Stimulated activated CD8-positive, alpha-beta memory T cell treated with anti-CD3 and anti-CD28 coated beads, Interleukin-7, amount 100 ng/mL, for 24 hours (primary cell): ENCODE results near the gene CAPNS2.

Source experiments
- DNase-seq: peaks from one replicate; pipeline ENCODE4 v3.0.0-alpha.2; 2020; ENCODE audit warnings: low read depth

CAPNS2 gene

DNA sequence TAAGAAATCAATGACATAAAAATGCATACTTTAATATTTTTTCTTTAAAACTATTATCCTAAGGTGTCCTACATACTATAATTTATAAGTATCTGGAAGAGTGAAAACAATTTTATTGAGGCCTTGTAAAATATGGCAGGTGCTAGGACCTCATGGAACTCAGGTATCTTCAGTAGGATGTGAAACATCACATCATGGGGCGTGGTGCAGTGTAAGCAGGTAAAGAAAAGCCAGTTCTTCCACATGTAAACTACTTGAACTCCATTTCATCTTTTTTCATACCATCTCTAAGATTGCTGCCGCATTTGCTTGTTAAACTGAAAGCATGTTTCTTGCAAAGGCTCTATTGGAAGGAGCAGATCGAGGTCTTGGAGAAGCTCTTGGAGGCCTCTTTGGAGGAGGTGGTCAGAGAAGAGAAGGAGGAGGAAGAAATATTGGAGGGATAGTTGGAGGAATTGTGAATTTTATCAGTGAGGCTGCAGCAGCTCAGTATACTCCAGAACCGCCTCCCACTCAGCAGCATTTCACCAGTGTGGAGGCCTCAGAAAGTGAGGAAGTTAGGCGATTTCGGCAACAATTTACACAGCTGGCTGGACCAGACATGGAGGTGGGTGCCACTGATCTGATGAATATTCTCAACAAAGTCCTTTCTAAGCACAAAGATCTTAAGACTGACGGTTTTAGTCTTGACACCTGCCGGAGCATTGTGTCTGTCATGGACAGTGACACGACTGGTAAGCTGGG, at the start of gene CAPNS2:
Gene CAPNS2 (plus strand): TSS at position 253 of the 744 bp plus-strand sequence. CDS start 73 bp downstream, at position 326.
- DNase-seq: no peak

DNA sequence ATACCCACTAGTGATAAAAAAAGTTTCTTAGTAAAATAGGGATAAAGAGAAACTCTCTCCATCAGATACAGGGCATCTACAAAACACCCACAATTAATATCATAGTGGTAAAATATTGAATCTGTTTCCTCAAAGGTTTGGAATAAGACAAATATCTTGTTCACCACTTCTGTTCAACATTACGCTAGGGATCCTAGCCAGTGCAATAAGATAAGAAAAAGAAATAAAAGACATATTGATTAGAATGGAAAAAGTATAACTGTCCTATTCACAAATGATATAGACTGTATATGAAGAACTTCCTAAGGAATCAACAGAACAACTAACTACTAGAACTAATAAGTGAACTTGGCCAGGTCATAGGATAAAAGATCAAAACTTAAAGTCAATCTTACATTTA, 44.7 kb upstream of the CAPNS2 start:
- DNase-seq: no peak

DNA sequence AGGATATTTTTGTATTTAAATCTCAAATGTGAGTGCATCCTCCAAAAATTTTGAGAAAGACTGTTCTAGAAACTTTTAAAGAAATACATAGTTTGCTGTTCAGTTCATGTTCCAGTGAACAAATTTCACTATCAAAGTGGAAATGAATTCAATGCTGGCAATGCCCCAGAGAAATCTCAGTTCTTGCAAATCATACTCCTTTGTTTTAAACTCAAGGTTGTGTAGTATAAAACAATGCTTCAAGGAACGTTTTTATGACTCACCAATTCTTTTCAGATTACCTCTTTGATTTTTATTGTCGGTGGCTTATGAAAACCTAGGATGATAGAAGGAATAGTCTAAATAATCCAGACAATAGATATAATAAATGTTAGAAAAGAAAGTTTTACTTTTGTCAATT, 40.0 kb upstream of the CAPNS2 start:
- no peak for DNase-seq

DNA sequence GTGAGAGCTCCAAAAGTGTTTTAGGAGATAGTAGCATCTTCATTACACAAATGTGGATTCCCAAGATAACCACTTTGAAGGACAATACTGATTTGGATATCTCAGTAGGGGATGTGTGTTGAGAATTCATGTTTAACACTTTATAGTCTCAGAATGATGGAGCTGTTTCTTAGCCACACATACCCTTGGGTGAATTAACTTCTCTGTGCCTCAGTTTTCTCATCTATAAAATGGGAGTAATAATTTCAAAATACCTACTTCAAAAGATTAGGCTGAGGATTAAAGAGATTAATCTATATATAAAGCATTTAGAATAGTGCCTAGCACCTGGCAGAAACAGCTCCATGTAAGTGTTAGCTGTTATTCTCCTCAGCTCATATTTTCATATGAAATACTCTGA, 38.6 kb upstream of the CAPNS2 start:
- DNase-seq: no peak

DNA sequence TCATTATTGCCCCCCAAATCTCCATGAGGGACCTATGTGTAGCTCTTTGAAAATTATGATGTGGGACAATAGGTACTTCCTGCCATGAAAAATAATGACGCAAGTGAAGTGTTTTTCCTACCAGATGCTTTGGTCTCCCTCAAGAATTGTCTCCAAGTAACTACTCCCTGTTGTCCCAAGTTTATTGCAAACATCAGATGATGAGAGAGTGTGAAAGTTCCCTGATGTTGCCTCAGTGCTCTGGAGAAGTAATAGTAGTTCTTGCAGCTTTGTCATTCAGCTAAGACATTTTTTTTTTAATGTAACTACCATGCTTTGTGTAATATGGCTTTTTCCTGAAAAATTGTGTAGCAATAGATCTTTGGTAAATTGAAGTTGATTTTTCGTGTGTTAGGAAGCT, 37.5 kb upstream of the CAPNS2 start:
- no peak for DNase-seq

DNA sequence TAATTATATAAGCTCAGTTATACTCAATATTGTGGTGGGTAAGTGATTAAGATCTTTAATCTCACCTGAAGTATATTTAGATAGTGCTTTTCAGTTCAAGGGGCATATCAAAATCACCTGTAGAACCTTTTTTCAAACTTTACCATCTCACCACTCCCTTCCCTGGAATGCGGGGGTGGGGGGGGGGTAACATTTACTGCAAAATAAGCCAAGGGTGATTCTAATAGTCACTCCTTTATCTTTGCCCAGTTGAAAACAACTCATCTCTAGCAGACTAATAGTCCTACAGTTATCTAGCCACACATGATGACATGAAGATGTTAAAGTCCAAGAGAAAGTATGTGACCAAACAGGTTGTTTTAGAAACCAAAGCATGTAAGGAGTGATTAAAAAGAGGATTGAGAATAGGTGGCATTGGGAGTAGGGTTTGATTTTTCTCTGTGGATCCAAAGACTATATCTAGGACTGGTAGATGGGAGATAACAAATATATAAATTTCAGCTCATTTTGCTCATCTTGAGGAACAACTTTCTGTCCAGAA, 36.1 kb upstream of the CAPNS2 start:
- DNase-seq: no peak

DNA sequence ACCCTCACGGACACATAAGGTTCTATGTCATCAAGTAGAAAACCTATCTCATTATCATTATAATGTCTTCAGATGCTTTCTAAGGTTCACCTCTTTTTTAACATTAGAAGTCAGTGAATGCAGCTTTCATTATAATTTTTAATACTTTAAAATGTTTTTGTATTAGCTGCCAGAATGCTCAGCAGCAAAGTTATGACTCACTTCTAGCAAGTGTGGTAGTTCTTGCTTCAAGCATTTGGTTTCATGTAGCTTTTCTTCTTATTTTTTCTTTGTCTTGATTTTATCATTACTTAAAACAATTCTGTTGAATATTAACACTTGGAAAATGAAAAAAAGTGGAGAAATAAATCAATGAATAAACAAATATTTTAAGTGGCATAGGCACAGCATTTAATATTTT, 34.3 kb upstream of the CAPNS2 start:
- no peak for DNase-seq

DNA sequence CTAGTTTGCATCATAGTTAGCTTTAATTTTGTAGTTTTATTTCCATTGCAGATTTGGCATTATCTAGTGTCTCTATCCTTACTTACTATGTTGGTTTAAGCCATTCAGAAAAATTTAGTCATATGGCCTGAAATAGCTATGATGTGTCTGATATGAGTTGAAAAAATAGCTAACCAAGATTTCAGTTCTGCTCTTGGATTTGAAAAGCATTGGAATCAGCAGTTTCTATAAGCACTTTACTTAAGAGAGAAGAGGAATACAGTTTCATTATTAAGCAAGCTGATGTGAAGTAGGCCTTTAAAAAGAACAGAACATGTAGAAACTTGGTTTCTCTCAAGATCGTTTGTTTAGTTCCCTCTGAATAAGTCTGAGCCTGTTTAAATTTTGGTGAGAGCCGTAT, 31.7 kb upstream of the CAPNS2 start:
- DNase-seq: no peak

DNA sequence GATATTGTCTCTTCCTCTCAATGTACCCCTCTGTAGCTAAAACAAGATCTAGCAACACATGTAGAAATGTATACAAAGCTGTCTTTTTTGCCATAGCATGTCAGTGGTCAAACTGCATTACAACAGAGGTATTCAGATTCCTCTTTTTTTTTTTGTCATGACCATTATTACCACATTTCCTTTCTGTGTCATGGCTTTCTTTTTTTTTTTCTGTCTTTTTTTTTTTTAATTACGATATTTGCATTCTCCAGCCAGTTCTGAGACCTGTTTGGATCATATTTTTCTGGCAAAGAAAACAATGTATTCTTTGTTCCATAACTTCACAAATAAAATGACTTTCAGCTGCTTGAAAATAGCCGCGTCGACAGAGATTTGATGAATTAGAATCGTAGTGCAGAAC, 27.4 kb upstream of the CAPNS2 start:
- no peak for DNase-seq

DNA sequence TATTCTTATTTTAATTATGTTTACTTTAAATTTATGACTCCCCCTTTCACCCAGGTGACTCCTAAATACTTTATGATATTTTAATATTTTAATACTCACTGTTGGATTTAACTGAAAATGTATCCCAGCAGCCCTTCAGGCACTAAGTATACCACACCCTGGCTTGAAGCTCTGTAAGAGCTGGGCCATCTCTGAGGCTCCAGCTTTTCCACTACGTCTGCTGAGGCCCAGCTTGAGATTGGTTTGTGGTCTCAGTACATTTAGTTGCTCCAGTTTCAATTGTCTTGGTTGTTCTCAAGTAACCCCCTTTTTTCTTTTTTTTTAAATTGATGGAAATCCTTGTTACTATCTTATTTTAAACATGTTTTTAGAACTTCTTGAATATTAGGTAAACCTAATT, 27.0 kb upstream of the CAPNS2 start:
- DNase-seq: no peak

DNA sequence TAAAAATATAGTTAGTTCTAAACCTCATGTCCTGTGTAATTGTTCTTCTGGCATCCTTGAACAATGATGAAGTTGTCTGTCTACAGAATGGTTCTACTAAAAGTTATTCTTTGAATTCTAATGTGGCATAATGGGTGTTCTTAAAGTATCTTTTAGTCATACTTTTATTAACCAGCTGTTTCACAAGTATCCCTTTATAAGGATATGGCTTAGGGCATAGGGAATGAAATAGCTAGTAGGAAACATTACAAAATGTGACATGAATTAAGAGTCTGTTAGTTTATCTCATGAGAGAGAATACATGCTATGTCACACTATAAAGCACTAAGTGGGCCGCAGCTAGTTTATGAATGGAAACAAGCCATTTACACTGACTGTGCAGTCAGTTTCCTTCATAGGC, 26.3 kb upstream of the CAPNS2 start:
- no peak for DNase-seq

DNA sequence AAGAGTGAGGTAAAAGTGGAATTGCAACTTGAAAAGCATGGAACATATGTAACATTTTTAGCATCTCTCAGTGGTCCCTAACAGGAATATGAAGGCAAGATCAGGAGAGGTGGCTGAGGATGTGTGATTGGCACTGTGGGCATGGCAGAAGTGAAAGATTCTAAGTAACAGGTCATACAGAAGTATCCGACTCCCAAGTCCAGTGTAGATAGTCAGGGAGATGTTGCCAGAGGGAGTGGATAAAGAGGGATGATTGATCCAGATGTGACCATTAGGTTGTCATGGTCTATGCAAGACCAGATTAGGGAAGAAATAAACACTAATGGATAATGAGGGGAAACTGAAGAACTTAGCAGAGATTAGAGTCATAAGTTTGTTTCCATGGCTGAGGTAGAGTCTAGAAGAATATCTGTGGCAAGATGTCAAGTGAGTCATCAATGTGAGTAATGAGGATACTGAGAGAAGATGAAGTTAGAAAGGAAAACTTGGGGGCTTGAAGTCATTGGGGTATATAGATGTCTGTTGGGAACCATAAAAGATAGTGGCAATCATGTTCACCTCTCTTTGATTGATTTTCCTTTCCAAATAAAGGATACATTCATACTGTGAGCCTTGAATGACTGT, 23.9 kb upstream of the CAPNS2 start:
- no peak for DNase-seq

DNA sequence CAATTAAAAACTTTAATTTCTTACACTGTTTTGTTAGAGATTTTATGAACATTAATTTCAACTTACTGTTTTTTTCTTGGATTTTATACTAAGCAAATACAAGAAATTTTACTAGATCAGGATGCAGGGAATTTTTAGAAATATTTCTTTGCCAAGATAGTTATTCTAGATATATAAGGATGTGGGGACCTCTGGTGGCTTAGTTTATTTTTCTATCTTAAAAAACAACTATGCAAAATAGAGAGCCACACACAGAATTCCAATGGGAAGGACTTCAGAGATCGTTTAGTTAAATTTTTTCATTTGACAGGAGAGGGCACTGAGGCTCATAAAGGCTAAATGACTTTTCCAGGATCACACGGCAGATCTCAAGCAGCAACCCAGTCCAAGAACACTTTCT, 23.0 kb upstream of the CAPNS2 start:
- no peak for DNase-seq

DNA sequence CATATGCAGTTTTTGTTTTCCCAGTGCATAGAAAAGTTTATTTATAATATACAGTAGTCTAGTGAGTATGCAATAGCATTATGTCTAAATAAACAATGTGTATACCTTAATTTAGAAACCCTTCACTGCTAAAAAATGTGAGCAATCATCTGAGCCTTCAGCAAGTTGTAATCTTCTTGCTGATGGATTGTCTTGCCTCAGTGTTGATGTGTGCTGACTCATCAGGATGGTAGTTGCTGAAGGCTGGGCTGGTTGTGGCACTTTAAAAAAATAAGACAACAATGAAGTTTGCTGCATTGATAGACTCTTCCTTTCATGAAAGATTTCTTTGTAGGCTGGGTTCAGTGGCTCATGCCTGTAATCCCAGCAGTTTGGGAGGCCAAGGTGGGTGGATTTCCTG, 13.9 kb upstream of the CAPNS2 start:
- DNase-seq: no peak

DNA sequence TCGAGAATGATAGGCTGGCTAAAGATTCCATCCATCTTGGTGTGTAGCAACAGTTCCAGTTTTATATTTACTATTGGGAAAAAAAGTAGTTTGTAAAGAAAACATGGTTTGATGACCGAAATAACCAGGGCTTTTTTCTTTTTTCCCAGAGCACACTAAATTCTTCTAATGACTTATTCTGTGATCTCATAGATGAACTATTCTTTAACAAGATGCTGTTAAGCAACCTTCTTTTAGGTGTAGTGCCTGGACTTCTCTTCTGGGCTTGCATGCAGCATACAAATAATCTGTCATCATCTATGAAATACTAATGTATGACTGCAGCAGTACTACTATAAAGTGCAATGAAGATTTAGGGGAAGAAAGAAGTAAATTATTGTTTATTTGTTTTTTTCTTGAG, 11.0 kb upstream of the CAPNS2 start:
- DNase-seq: no peak

DNA sequence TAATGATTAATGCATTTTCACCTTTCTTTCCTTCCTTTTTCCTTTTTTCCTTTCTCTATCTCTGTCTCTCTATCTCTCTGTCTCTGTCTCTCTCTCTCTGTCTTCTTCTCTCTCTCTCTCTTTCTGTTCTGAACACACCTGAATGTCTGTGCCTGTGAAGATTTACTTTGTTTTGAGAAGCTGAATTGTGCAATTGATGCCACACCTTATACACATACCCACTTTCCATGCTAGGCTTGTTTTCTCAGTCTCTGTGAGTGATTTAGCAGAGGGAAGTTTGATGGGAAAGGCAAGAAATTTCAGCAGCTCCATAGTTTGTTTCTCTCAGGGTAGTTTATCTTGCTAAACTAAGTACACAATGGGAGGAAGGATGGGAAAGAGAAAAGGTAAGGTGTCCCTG, 9.3 kb upstream of the CAPNS2 start:
- no peak for DNase-seq

DNA sequence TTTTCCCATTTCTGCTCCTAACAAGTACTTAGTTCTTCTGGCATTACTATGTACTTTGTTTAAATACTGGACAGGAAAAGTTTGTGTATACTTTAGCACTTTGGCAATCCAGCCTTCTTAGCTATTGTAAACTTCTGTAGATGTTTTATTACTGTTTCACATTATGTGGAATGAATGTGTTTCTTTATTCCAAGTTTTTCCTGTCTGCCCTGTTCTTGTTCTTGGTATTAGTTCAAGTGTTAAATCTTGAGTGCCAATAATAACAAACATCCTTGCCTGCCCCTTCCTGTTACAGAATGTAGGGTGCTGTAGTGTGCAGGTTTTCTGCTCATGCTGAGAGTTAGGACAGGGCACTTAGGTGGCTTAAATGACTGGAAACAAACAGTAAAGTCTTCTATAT, 7.3 kb upstream of the CAPNS2 start:
- no peak for DNase-seq

DNA sequence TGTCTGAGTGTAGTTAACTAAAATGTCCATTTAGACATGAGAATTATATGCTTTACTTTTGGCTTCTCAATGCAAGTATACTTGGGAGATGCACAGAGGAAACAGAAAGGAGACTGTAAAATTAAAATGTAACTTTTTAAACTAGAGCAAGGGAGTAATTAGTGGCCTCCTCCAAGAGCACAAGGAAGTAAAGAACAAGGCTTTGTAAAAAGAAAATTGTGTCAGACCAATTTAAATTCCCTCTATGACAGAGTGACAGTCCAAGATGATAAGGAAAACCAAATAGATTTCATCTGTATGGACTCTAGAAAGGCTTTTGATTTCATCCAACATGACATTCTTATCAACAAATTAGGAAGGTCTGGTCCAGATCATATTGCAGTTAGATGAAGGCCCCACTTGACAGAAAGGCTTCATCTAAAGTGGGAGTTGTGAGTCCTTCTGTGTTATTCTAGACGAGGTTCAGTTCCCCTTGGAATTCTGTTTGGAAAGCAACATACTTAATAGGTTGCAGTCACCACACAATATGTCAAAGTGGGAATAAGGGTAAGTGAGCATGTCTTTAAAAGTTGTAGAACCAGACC, 6.5 kb upstream of the CAPNS2 start:
- DNase-seq: no peak

DNA sequence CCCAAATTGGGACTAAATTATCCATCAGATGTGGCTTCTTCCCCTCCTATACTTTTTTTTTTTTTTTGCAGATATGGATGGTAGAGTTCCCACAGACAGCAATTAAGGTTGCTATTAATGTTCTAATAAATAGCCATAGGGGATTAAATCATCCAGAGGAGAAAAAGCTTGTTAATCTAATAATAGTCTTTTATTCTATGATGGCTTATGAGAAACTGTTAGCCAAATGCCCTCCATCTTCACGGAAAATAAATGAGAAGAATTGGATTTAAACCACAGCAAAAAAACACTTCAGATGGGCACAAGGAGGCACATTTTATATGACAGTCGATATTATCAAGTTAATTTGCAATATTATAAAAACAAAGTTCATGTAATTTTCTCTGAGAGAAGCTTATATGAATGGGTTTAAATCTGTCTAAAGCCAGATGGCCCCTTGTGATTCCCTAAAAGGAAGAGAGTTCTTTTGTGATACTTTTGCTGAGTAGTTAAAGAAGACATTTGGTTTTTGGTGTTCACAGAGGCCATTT, 5.1 kb upstream of the CAPNS2 start:
- DNase-seq: no peak

DNA sequence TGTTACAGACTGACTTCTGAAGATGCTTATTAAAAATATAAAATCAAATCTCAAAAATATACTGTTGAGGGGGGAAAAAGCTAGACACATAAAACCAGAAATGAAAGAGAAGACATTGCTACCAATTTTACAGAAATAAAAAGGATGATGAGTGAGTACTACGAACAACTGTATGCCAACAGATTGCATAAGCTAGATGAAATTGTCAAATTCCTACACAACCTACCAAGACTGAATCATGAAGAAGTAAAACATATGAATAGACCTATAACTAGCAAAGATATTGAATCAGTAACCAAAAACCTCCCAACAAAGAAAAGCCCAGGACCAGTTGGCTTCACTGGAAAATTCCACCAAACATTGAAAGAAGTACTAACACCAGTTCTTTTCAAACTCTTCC, 3.5 kb upstream of the CAPNS2 start:
- no peak for DNase-seq

DNA sequence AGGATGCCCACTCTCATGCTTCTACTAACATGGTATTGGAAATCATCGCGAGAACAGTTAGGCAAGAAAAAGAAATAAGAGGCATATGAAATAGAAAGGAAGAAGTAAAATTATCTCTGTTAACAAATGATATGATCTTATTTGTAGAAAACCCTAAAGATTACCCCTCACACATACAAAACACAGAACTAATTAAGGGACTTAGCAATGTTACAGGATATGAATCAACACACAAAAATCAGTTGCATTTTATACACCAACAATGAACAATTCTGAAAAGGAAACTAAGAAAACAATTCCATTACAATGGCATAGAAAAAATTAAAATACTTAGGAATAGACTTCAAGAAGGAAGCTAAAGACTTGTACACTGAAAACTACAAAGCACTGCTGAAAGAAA, 2.7 kb upstream of the CAPNS2 start:
- DNase-seq: no peak

DNA sequence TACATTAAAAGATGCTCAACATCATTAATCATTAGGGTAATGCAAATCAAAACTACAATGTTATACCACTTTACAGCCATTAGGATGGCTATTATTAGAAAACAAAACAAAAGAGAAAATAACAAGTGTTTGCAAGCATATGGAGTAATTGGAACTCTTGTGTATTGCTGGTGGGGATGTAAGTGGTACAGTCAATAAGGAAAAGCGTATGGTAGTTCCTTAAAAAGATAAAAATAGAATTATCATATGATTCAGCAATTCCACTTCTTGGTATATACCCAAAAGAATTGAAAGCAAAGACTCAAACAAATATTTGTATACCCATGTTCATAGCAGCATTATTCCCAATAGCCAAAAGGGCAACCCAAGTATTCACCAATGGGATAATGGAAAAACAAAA, 1.4 kb upstream of the CAPNS2 start:
- DNase-seq: no peak

DNA sequence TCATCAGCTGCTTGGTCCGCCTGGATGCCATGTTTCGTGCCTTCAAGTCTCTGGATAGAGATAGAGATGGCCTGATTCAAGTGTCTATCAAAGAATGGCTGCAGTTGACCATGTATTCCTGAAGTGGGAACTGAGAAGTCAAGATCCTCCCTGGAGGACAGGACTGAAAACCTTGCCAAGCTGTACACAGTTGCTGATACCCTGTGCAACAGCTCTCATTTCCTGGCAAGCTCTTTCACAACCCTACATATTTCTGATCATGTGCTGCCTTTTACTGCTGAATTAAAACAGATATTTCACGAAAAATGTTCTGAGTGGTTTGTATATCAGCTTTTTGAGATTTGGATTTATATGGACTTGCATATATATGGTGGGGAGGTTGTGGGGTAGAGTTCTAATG, 898 bp downstream of the CAPNS2 start:
- no peak for DNase-seq
